Activated CD8-positive, alpha-beta memory T cell treated with anti-CD3 and anti-CD28 coated beads, Interleukin-2, amount 50 U/mL, for 4 hours (primary cell): Measurements from ENCODE around the gene TXNRD2.
A peak's percentile ranks its signal among the peaks of the same experiment; 100 is the strongest.

Experiments
- DNase-seq: peaks from one replicate; pipeline ENCODE4 v3.0.0-alpha.2; 2020

Gene TXNRD2

DNA sequence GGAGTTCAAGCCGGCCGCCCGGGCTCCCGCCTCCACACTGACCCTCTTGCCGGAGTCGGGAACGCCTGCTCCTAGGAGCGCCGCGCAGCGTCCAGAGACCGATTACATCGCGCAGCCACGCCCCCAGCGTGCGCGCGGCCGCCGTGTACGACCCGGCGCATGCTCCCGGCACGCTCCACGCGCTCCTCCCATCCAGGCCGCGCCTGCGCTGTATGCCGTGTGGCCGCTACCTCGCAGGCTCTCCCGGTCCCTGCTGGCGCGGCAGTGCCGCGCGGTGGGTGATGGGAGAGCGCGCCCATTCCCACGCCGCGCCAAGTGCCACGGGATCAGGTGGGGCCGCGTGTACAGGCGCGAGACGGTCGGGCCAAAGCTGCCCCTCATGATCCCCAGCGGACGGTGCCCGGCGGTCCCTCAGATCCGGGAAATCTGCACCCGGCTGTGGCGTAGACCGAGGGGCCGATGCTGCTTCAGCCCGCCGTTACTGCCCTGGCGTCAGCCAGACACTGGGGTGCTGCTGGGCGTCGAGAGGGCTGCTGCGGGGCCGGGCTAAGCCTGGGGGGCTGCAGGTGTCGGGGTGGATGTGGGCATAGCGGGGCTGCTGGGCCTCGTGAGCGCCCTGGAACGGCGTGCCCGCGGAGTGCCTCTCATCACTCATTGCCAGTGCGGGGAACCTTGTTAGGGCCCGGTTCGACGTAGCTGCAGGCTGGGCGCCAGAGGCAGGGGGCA is 86.7 kb downstream of the TXNRD2 start, which contains the start of the genes GNB1L and RTL10:
TSS of gene GNB1L (minus strand) at position 97 of the 726 bp plus-strand sequence. CDS start 33,519 bp downstream, outside the sequence.
TSS of gene RTL10 (minus strand) at position 97 of the 726 bp plus-strand sequence. CDS start 2,613 bp downstream, outside the sequence.
- DNase-seq = peak; percentile 96

DNA sequence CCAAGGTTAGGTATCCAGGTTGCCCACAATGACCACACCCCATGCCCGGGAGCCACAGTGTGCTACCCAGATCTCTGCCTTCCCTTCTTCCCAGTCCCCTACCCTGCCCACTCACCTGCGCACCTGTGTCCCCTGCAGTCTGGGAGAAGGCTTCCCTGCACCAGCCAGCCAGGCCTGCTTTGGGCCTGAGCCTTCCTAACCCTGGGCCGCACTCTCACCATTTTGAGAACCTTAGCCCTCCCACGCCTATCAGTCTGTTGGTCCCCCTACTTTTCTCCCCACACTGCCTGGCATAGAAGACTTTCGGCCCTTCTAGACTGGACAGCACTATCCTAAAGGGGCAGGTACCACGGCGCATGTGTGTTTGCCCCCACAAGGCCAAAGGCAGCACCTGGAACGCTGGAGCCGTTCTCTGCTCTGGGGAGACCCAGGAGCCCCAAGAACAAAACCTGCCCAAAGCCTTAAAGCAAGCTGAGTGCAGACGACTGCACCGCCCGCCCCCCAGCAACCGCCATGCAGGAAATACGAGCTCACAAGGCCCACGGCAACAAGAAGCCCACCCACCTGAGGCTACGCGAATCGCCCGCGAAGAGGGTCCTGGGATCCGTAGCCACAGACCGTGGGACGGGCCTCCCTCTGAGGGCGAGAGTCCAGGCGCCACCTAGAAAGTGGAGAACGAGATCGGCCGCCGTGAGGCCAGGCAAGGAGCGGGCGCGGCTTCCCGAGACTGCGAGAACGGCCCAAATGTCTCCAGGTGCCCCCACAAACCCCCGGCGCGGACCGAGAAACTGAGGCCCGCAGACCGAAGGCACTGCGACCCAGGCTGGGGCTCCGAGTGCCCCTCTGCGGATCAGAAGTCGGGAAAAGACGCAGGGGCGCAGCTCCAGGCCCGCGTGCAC is 87.5 kb downstream of the TXNRD2 start:
- no peak for DNase-seq

DNA sequence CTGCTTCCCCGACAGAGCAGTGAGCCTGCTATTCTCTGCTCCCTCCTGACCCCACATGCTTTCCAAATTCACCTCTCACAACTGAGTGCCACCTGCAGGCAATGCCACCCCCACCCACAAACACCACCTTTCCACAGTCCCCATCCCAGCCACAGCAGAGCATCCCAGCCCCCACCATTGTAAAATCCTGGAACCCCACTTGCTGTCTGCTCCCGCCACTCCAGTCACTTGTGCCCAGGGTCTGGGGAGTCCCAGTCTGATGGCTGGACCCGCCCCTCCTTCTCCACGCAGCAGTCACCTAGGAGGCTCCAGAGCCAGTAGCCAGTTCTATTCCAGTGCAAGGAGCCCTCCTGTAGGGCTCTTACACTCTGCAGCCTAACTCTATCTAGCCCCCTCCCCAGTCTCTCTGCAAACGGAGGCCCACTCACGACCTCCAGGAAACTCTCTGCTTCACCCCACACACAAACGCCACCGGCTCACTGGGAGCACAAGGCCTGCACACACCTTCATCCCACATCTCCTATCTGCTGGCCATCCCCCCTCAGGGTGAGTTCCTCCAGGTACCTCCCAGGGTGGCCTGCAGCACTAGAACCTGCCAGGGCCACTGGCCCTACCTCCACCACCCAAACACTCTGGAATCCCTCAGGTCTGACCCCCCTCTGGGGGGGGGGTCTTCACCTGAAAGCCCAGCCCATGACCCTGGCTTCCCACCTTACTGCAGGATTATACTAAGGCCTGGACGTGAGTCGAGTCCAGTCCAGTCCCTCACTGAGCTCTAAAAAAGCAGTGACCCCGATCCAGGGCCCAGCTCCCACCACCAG is 88.3 kb downstream of the TXNRD2 start:
- no peak for DNase-seq

DNA sequence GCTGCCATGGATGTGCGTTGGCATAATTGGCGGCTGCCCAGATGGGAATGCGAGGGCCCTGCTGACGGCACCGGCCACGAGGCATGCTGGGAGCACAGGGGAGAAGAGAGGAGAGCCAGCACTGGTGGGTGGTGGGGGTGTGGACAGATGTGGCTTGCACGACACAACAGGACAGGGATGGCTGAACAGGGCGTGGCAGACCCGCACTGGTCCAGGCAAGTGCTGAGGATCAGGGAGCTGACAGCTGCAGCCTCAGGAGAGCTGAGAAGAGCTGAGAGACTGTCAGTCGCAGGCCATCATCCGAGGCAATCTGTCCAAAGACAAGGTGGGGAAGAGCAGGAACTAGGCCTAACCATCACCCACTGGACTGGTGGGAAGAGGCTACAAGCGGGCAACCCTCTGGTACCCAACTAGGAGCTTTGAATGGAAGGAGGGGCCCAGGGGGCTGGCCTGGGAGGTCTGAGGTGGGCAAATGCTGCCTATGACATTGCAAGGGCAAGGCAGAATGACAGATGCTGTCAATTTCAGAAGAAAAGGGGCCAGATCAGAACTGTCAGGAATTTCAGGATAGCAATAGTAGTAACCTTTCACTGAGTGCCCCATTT is 89.3 kb downstream of the TXNRD2 start:
- no peak for DNase-seq

DNA sequence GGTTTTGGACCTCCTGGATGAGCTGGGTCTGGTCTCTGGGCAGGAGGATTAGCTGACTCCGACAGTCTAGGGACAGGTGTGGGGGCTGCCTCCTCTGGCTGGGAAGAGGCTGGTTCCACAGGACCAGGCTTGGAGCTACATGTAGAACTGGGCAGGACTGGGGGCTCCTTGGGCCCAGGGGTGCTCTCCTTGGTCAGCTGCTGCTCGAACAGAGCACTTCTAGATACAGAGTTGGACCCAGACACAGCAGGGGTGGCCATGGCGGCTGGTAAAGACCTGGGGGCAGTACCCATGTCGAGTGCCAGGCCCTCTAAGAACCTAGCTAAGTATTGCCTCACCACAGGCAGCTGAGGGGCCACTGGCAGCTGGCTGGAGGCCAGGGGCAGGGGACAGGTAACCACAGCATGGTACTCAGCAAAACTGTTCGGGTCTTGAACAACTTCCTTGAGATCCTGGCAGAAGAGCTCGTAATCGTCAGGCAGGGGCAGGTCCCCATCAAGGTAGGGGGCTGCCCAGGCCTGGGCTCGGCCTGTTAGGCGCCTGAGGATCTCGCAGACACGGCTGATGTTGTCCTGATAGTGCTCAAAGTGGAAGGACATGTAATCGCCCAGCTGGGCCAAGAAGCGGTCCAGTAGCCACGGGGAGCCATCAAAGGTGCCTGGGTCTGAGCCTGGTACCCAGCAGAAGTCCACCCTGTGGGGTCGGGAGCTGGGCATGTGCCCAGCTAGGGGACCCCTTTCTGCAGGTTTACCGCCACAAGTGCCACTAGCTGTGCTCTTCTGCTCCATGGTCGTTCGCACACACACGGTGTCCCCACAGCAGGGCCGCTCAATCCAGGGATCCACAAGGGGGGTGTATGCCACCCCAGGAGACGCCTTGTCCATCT is 90.1 kb downstream of the TXNRD2 start:
- DNase-seq = no peak

DNA sequence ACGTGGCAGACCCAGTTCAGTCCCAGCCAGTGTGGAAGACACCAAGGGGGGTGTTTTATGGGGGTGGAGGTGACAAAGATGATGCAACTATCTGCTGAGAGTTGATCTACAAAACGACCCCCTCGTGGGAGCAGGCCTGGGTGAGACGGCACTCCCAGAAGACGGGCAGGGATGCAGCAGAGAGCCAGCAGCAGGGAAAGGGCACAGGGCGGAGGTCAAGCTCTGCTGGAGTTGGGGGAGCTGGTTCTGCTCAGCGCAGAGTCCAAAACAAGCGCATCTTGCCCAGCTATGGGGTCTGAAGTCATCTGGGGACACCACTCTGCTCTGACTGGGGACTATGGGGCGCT is 90.9 kb downstream of the TXNRD2 start:
- DNase-seq = no peak

DNA sequence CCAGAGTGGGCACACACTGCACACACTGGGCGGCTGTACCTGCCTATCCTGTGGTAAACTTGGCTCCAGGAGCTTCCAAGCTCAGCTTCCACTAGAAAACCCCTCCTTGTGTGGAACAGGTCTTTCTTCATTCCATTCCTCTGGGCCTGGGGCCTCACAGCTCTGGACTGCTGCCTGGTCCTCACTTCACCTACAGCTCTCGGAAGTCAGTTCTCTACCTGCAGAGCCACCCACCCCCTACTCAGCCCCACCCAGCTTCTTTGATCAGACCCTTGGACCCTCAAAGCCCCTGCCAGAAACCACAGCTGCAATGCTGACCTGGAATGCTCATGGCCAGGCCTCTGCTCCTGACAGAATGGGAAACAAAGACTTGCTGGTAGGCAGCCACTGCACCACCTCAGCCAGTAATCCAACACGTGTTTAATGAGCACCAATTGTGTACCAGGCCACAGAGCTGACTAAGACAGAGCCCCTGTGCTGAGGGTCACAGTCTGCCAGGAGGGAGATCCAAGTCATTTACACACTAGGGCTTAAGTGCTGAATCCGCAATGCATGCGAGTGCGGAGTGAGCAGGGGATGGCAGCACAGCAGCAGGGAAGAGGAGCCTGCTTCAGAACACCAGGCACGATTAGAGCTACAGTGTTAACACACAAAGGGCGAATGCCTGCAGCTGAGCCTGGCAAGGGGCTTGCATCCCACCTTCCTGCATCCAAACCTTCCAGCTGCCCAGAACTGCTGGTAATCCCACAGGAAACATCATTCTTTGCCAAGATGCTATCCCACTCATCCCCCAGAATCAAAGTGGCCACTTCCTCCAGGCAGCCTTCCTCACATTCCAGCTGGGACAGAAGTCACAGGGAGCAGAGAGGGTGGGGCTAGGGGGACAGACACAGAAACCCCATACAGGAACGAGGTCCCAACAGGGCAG is 91.5 kb downstream of the TXNRD2 start:
- DNase-seq = no peak

DNA sequence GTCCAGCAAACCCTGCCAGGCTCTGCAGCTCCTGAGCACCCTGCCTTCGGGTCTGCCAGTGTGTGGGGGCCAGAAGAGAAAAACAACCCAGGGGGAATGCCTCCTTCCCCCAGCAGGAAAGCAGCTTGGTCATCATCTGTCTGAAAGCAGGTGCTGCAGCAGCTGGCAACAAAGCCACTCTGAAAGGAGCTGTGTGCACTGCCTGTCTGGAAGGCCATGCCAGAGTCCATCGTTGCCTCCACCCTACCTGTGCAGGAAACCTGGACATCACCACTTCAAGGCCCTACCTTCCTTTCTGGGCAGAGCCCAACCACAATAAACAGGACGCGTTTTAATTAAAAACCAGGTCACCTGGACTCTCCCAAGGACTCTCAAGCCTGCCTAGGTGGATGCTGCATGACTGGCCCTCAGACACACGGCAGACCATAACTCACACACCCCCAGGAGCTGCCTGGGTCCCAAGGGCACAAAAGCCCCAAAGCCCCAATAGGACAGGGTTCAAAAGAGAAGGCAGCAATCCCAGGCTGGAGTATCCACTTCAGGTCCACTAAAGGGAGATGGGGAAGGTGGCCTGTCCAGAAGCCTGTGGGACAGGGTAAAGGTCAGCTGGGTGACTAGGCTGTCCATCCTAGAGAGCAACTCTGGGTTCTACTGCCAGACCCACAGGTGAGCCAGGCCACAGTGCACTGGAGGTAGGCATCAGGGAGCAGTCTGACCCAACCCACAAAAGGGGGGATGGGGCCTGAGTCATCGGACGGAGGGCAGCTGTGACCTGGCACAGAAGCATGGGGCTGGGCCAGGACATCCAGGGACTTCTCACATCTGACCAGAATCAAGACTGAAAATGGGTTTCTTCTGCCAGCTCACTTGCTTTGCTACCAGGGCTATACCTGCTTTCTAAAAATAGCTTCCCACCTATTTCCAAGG is 93.1 kb downstream of the TXNRD2 start:
- DNase-seq = no peak

DNA sequence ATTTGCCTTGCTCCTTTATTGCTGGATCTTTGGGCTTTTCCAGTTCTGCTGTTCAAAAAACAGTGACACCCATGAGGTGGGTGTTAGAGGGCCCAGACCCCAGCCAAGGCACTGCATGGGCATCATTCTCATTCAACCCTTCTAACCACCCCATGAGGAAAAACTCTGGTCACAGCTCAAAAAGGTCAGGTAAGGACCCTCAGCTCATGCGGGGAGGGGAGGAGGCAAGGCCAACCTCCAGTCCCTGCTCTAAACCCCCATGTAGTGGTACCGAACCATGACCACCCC is 94.3 kb downstream of the TXNRD2 start:
- no peak for DNase-seq

DNA sequence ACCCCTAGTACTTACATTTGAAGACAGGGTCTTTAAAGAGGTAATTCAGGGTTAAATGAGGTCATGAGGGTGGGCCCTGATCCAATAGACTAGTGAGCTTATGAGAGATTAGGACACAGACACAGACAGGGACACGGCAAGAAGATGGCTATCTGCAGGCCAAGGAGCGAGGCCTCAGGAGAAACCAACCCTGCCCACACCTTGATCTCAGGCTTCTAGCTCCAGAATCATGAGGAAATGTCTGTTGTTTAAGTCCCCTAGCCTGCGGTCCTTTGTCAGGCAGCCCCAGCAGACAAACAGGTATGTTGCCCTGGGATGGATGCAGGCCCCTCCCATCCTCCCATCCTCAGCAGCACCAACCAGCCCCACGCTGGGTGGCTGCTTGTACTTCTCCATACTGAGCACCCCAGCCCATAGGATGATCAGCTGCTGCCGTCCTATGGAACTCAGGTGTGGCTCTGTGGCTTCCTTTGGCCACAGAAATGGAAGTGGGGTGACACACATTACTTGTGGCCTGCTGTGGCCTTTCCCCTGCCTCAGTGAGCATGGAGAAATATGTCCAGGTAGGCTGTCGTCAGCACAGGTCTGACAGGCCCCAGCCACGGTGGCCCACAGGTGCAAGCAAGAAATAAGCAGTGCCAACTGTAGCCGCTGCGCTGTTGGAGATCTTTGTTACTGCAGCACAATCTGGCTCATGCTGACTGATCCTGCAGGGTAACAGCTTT is 94.8 kb downstream of the TXNRD2 start:
- DNase-seq = no peak

DNA sequence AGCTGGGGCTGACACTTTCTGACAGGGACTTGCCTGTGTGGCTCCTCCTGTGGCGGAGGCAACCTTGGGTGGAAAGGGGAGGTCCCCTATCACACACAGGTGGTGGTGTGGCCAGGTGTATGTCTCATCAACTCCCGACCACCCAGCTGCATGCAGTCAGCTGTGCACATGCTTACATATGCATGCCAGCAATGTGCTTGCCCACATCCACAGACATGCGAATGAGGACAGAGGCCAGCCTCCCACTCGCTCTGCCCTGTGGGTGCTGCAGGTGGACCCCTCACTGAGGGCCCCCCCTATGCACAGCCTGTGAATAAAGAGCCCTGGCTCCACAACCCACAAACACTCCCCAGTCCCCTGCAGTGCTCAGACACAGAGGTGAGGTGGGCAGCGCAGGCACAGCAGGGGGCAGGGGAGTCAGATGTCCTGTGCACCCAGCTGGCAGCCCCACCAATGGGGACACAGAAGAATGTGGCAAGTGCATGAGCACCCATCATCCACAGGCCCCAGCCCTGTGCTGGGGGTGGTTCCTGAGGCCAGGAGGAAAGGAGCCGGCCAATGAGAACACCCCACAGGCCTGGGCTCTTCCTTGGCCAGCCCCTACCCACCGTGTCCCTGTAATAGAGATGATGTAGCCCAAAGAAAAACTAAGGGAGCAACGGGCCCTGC is 96.4 kb downstream of the TXNRD2 start:
- DNase-seq = no peak

DNA sequence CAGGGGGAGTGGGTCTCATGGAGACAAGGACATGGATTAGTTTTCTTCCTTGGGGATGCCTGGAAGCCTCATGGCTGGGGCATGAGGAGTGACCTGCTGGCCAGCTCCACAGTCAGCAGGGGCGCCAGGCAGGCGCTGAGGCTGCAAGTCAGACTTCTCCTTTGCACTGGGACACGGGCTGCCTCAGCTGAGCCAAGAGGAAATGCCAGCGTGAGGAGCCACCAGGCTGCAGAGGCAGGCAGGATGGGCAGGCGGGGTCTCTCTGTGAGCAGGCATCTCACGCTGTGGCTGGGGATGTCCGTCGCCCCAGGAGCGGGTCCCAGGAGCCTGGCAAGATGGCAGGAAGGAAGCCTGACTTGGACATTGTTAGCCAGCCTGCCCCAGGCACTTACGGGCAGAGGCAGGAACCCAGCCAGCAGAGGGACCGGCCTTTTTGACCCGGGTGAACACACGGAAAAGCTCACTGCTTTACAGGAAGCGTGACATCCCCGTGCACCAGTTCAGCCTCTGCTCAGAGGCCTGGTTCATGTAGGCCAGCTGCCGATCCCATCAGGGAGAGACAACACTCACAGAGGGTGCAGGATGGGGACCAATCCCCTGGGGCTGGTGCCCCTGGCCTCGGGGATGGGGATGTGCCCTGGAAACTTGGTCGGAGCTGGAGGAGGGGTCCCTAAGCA is 97.1 kb downstream of the TXNRD2 start:
- DNase-seq = no peak

DNA sequence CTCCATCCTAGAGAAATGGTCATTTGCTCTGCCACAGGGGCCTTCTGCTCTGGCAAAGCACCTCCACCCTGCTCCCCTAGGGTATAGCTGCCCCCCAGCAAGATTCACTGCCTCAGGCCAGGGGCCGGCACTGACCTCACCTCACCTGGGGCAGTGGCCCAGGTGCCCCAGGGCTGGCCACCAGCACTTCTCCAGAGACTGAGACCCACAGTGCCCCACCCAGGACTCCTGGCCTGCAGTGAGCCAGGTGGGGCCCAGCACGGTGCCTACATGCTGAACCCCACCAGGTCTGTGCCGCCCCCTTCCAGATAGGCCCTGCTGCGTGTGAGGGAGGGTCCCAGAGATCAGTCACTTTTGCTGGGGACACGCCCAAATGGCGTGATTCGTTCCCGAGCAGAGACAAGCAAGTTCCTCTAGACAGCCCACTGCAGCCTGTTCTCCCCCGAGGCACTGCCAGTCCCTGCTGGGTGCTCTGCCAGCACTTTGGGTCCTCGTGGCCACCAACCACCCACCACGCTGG is 97.7 kb downstream of the TXNRD2 start:
- DNase-seq = no peak

DNA sequence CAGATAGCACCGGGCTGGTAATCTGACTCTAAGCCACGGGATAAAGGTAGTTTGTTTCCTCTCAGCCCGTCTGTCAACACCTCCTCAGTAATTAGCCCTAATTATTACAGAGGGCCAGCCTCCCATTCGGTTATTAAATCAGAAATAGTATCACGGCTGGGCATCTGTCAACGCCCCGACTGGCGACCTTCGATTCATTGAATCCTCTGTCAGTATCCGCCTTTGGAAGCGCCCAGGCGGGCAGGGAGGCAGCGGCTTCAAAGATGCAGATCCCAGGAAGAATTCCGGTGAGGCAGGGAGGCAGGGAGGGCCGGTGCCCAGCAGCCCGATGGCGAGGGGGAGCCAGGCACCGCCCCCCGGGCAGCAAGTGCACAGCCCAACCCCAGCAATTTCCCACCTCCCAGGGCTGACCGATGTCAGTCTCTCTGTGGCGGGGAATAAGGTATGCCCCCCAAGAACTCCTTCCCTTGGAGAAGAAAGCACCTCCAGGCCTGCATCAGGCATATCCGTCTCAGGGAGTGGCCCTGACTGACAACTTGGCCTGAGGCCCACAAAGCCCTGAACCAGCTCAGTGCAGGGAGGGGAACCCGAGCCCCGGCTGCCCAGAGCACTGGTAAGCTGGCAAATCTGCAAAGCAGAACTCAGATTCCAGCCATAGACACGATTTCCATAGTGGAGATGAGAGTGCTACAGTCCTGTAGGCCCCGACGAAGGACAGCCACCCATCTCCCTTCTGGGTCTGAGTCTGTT is 98.3 kb downstream of the TXNRD2 start:
- no peak for DNase-seq

DNA sequence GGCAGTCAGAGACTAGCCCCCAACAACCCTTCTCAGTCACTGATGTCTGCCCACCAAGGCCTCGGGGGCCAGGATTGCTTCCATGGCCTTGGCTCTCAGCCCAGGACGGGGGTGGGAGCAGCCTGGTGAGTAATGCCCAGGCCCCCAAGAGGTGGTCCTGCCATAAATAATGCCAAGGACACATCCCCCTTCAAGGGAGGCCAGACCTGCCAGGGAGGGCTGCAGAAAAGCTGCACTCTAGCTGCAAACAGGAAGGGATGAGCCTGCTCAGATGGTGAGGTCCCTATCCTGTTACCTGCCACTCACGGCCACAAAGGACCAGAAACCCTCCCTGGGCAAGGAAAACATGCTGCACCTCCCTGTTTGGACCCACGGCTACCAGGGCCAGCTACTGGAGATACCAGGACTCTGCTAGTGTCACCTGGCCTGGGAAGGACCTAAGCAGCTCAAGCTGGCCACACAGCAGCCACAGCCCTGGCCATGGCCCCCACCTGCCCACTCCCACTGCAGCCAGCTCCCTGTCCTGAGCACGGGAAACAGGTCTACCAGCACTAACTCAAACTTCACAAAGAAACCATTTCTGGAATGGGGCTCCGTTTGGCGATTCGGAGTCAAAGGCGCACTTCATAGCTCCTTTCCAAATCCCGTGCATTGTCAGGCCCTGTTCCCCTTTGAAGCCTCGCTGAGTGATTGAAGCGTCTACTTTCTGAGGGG is 99.1 kb downstream of the TXNRD2 start:
- no peak for DNase-seq
